ENCODE measurements around the gene TBC1D9. TPM values are rescaled to one million over a fixed set of nuclear protein-coding genes. Genes with fewer than 3 reads are reported as not detected.

Gene TBC1D9
- total RNA-seq, 2 experiments from 2014 or later = 0.20 to 0.33 TPM

DNA sequence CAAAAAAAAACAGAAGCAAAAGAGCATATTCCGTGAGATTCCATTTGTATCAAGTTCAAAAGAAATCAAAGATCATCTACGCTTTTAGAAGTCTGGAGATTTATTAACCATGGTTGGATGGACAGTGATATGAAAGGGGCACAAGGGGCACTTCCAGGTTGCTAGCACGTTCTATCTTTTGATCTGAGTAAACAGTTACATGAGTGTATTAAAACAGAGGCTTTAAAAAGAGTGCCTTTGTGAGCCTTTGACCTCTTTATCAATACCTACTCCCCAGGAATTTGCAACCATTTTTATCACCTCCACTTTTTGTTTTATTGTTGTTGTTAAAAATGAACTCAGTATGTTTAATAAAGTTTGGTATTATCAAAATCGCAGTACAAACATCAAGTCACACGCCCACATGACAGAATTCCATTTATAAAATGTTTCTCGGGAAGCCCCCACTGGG lies 115.1 kb downstream of the TBC1D9 start:
- H3K36me3 ChIP-seq (ENCODE audit: insufficient read depth, low read length) = no peaks in the 10 kb centered on the region
- no peak for ATAC-seq (ENCODE audit: poor library complexity)
- peaks cover 0 to 8% of the 10 kb centered on the region in 2 experiments for H3K9me3 ChIP-seq (ENCODE audit: control insufficient read depth in 1 of 2, insufficient read depth in 1 of 2, low read length in 2 of 2)
- intact Hi-C loops (cut with DNase I, micrococcal nuclease) = no loop called here
- no peak for DNase-seq
- H3K36me3 Mint-ChIP-seq (ENCODE audit: low read depth) = no peaks in the 10 kb centered on the region
- H3K4me1 Mint-ChIP-seq (ENCODE audit: low read depth) = no peaks in the 10 kb centered on the region
- peaks cover 0 to 2% of the 10 kb centered on the region in 2 experiments for H3K27me3 ChIP-seq (ENCODE audit: control insufficient read depth in 1 of 2, insufficient read depth in 2 of 2, low read length in 2 of 2)
- no peak overlapping the region for H3K27ac Mint-ChIP-seq
- no peak overlapping the region for H3K27ac ChIP-seq (ENCODE audit: low read depth in 1 of 2, low read length in 2 of 2)
- no peak overlapping the region for H3K4me3 ChIP-seq (ENCODE audit: low read length)
- POLR2A ChIA-PET = no interaction called here
- H3K4me3 Mint-ChIP-seq = no peak overlapping the region
- H3K27me3 Mint-ChIP-seq = peaks cover 11% of the 10 kb centered on the region
- H3K4me1 ChIP-seq (ENCODE audit: insufficient read depth, low read length) = no peaks in the 10 kb centered on the region
- TF ChIP-seq, protein P1, sequence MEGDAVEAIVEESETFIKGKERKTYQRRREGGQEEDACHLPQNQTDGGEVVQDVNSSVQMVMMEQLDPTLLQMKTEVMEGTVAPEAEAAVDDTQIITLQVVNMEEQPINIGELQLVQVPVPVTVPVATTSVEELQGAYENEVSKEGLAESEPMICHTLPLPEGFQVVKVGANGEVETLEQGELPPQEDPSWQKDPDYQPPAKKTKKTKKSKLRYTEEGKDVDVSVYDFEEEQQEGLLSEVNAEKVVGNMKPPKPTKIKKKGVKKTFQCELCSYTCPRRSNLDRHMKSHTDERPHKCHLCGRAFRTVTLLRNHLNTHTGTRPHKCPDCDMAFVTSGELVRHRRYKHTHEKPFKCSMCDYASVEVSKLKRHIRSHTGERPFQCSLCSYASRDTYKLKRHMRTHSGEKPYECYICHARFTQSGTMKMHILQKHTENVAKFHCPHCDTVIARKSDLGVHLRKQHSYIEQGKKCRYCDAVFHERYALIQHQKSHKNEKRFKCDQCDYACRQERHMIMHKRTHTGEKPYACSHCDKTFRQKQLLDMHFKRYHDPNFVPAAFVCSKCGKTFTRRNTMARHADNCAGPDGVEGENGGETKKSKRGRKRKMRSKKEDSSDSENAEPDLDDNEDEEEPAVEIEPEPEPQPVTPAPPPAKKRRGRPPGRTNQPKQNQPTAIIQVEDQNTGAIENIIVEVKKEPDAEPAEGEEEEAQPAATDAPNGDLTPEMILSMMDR (IDR thresholded peaks at IDR 0.05) = no peak
- H3K9me3 Mint-ChIP-seq = no peaks in the 10 kb centered on the region
- CTCF ChIA-PET = no interaction called here

DNA sequence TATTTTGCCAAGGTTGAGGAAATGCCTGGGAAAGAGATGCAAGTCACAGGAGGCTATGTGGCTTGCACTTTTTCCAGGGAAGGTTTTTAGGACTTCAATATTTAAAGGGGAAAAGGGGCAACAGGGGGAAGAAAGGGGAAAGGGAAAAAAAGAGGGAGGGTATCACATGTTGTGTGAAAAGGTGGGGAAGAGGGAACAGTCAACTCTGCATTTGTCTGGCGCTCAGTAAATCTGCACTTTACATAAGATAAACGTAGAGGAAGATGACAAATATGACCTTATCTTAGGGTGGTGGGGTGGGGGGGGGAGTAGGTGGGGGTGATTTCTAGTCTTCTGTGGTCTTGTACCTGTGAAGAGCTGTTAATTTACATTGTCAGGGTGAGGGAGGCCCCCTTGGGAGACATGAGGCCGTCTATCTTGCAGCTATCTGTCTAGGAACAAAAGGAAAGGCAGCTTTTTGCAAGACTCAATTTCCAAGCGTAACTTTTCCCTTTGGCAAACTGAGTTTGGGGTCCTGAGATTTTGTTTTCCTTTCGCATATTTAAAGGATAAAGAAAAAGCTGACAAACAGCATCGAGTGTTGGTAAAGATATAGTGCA lies 115.9 kb downstream of the TBC1D9 start:
- intact Hi-C loops (cut with DNase I, micrococcal nuclease) = no loop called here
- Mint-ChIP-seq H3K9me3 (no peaks in the 10 kb centered on the region), H3K27me3 (peaks cover 15% of the 10 kb centered on the region), H3K36me3 (ENCODE audit: low read depth) (no peaks in the 10 kb centered on the region), H3K4me3 (no peak overlapping the region), H3K27ac (no peak overlapping the region), H3K4me1 (ENCODE audit: low read depth) (no peaks in the 10 kb centered on the region)
- Histone ChIP-seq H3K9me3 (ENCODE audit: control insufficient read depth in 1 of 2, insufficient read depth in 1 of 2, low read length in 2 of 2) (peaks cover 0 to 8% of the 10 kb centered on the region in 2 experiments), H3K36me3 (ENCODE audit: insufficient read depth, low read length) (no peaks in the 10 kb centered on the region), H3K4me3 (ENCODE audit: low read length) (no peak overlapping the region), H3K27ac (ENCODE audit: low read depth in 1 of 2, low read length in 2 of 2) (no peak overlapping the region), H3K4me1 (ENCODE audit: insufficient read depth, low read length) (no peaks in the 10 kb centered on the region), H3K27me3 (ENCODE audit: control insufficient read depth in 1 of 2, insufficient read depth in 2 of 2, low read length in 2 of 2) (peaks cover 0 to 2% of the 10 kb centered on the region in 2 experiments)
- TF ChIP-seq, protein P1 (IDR thresholded peaks at IDR 0.05) = no peak
- CTCF ChIA-PET = no interaction called here
- POLR2A ChIA-PET = no interaction called here
- ATAC-seq (ENCODE audit: poor library complexity) (no peak), DNase-seq (no peak)

DNA sequence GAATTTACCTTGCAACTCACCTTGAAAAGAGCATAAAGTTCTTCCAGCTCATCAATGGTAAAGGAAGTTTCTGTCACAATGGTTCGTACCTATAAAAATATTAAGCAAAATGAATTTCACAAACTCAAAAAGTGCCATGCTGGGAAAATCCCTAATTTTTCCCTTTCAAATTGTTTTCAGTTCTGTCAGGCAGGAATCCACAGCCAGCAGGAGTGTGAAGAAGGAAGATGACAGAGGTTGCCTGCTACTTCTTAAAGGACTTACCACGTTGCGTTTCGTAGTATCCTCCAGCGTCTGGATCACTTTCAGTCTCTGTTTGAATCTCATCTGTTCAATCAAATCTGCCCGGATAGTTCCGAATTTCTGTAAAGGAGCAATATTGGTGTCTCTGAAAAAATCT lies 117.1 kb downstream of the TBC1D9 start:
- intact Hi-C loops (cut with DNase I, micrococcal nuclease) = no loop called here
- H3K9me3 ChIP-seq (ENCODE audit: control insufficient read depth in 1 of 2, insufficient read depth in 1 of 2, low read length in 2 of 2) = peaks cover 0 to 8% of the 10 kb centered on the region in 2 experiments

More for the DNA sequence above, 117.1 kb downstream of the TBC1D9 start:
- ATAC-seq (ENCODE audit: poor library complexity) (no peak), DNase-seq (no peak)
- peaks cover 19% of the 10 kb centered on the region for H3K27me3 Mint-ChIP-seq
- Histone ChIP-seq H3K36me3 (ENCODE audit: insufficient read depth, low read length) (no peaks in the 10 kb centered on the region), H3K4me1 (ENCODE audit: insufficient read depth, low read length) (no peaks in the 10 kb centered on the region), H3K27me3 (ENCODE audit: control insufficient read depth in 1 of 2, insufficient read depth in 2 of 2, low read length in 2 of 2) (peaks cover 0 to 2% of the 10 kb centered on the region in 2 experiments), H3K4me3 (ENCODE audit: low read length) (no peak overlapping the region), H3K27ac (ENCODE audit: low read depth in 1 of 2, low read length in 2 of 2) (no peak overlapping the region)
- H3K36me3 Mint-ChIP-seq (ENCODE audit: low read depth) = no peaks in the 10 kb centered on the region
- TF ChIP-seq, protein P1 (IDR thresholded peaks at IDR 0.05) = no peak
- no peak overlapping the region for H3K4me3 Mint-ChIP-seq
- no peaks in the 10 kb centered on the region for H3K4me1 Mint-ChIP-seq (ENCODE audit: low read depth)
- ChIA-PET POLR2A (no interaction called here), CTCF (no interaction called here)
- H3K9me3 Mint-ChIP-seq = no peaks in the 10 kb centered on the region
- H3K27ac Mint-ChIP-seq = no peak overlapping the region

Measured in CD4-positive, alpha-beta T cell (primary cell).